Cortex of kidney (tissue), 1 donor: Measurements from ENCODE around the gene MYMK.

Experiments used
- DNase-seq: peaks from one replicate; lab custom pipeline; 2025; lab: John Stamatoyannopoulos, UW

Gene MYMK

DNA sequence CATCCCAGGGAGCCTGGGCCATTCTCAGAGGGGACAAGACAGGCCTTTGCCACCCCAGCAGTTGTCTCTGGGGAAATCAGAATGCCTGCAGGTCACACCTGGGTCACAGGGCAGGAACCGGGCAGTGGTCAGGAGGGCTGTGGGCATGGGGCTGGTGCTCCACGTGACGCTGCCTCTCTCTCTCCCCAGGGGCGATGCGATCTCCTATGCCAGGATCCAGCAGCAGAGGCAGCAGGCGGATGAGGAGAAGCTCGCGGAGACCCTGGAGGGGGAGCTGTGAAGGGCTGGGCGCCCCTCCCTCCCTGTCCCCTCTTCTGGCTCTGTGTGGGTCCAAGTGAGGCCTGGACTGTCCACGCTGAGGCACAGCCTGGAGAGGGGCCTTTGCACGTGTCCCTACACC lies 56.4 kb downstream of the MYMK start:
- DNase-seq = no peak

DNA sequence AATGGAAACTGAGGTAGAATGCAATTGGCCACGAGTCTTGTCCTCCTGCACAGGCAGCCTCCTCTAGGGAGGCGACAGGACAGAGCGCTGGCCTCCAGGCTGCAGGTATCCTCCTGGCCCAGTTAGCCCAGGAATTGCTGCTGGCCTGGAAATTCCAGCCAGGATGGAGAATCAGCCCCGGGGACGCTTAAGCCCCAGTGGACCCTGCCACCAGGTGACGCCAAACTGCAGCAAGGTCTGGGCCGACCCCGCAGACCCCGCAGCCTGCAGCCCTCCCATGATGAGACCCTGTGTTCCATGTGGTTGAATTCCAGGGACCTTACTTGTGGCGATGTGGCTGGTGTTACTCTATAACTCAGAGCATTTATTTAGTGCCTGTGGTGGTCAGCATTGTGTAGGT lies 57.7 kb downstream of the MYMK start:
- no peak for DNase-seq

DNA sequence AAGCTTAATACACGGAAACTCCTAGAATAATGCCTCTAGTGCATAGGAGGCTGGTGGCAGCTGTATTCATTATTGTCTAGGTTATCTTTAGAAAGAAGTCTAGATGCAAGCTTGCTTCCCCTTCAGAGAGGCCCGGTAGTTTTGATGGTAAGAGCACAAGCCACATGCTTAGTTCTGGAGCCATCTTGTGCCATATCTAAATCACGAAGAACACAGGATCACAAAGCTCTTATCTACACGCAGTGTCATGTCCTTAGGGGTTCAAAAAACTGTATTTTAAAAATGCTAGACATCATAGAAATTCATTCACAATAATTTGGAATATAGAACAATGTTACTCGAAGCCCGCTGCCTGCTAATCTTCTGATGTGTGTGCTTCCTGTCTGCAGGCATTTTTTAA lies 58.8 kb downstream of the MYMK start:
- no peak for DNase-seq

DNA sequence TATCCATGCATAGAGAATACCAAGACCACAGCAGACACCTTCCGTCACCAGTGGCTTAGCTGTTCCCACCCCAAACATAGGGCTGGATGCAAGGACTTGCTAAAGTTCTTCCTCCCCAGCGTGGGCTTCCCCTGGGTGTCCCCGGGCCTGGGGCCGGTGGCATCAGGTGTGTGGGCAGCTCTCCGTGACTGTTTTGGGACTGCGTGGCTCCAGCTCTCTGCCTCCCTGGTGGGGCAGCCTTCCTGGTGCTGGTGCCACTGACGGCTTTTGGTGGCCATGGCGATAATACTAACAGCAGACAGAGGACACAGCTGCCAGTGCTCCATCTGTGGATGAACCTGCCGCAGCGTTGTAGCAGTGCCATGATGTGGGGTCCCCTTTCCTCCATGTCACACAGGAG lies 60.1 kb downstream of the MYMK start:
- DNase-seq = no peak
